WERI-Rb-1 (cell line): ENCODE data around the gene CLK1.

Experiments used
- DNase-seq: peaks from one replicate; pipeline ENCODE4 v3.0.0-alpha.2; 2020
- H3K27ac ChIP-seq: fragments of 250-450 bp; sonication (Bioruptor Pico); 2 replicates; pipeline ENCODE4 v1.5.1; 2020; ENCODE audit warnings: mild to moderate bottlenecking, moderate library complexity
- H3K27me3 ChIP-seq: fragments of 250-450 bp; sonication (Bioruptor Pico); 2 replicates; pipeline ENCODE4 v1.5.1; 2021; ENCODE audit warnings: mild to moderate bottlenecking, low read depth, moderate library complexity; ENCODE audit not compliant: insufficient read depth, severe bottlenecking
- H3K36me3 ChIP-seq: fragments of 250-450 bp; sonication (Bioruptor Pico); 2 replicates; pipeline ENCODE4 v1.5.1; 2020; ENCODE audit warnings: mild to moderate bottlenecking, moderate library complexity
- H3K4me3 ChIP-seq: 2 replicates; pipeline ENCODE4 v1.5.1; 2011; ENCODE audit warnings: low read depth, mild to moderate bottlenecking, control low read depth, low read length
- H3K9me3 ChIP-seq: fragments of 250-450 bp; sonication (Bioruptor Pico); 2 replicates; pipeline ENCODE4 v1.5.1; 2021; ENCODE audit warnings: mild to moderate bottlenecking, moderate library complexity; ENCODE audit not compliant: severe bottlenecking
- TF ChIP-seq, protein P1 (sequence below): IDR thresholded peaks from 2 replicates; pipeline ENCODE4 v1.5.1; 2011; ENCODE audit warnings: low read depth, mild to moderate bottlenecking, control low read depth, inconsistent platforms, low read length

The CLK1 gene

GRCh38 chr2:200856806-200857205 lies 7.7 kb downstream of the CLK1 start:
- no peaks in the 10 kb centered on the region for H3K9me3 ChIP-seq
- H3K27ac ChIP-seq: no peak overlapping the region
- TF ChIP-seq, protein P1, sequence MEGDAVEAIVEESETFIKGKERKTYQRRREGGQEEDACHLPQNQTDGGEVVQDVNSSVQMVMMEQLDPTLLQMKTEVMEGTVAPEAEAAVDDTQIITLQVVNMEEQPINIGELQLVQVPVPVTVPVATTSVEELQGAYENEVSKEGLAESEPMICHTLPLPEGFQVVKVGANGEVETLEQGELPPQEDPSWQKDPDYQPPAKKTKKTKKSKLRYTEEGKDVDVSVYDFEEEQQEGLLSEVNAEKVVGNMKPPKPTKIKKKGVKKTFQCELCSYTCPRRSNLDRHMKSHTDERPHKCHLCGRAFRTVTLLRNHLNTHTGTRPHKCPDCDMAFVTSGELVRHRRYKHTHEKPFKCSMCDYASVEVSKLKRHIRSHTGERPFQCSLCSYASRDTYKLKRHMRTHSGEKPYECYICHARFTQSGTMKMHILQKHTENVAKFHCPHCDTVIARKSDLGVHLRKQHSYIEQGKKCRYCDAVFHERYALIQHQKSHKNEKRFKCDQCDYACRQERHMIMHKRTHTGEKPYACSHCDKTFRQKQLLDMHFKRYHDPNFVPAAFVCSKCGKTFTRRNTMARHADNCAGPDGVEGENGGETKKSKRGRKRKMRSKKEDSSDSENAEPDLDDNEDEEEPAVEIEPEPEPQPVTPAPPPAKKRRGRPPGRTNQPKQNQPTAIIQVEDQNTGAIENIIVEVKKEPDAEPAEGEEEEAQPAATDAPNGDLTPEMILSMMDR: no peak
- DNase-seq: no peak
- H3K4me3 ChIP-seq: no peak overlapping the region
- no peaks in the 10 kb centered on the region for H3K27me3 ChIP-seq
- peaks cover 99% of the 10 kb centered on the region for H3K36me3 ChIP-seq

- Histone ChIP-seq H3K4me3 (no peak overlapping the region), H3K27ac (no peak overlapping the region), H3K36me3 (peaks cover 68% of the 10 kb centered on the region), H3K27me3 (no peaks in the 10 kb centered on the region), H3K9me3 (no peaks in the 10 kb centered on the region)
- DNase-seq: no peak
- TF ChIP-seq, protein P1: no peak
Observed at GRCh38 chr2:200852605-200853004, 11.9 kb downstream of the CLK1 start.

DNA sequence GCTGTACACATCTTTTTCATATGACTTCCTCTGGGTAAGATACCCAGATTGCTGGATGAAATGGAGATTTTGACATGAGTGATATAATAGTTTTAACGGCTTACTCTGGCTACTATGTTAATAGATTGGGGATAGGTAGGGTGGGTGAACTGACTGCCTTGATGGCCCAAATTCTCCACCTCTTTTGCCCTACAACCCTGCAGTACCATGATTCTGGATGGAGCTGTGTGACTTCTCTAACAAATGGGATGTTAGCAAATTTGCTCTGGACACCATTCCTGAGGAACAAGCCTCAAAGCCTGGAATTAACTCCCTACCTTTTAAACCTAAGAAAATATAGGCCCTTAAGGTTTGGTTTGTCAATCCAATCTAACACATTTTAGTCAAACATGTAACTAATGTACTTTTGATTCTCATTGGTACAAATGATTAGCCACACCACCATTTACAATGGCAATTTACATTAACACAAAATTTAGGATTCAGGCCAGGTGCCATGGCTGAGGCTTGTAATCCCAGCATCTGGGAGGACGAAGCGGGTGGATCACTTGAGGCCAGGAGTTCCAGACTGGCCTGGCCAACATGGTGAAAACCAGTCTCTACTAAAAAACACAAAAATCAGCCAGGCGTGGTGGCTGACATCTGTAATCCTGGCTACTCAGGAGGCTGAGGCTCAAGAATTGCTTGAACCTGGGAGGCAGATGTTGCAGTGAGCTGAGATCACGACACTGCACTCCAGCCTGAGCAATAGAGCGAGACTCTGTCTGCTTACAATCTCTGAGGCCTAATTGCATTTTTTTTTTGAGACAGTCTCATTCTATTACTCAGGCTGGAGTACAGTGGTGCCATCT lies 12.8 kb downstream of the CLK1 start:
- peaks cover 59% of the 10 kb centered on the region for H3K36me3 ChIP-seq
- no peak overlapping the region for H3K27ac ChIP-seq
- no peaks in the 10 kb centered on the region for H3K27me3 ChIP-seq
- no peaks in the 10 kb centered on the region for H3K9me3 ChIP-seq
- H3K4me3 ChIP-seq: no peak overlapping the region
- no peak for DNase-seq
- TF ChIP-seq, protein P1: no peak

GRCh38 chr2:200850512-200851256 lies 13.8 kb downstream of the CLK1 start:
- H3K36me3 ChIP-seq: peaks cover 49% of the 10 kb centered on the region

DNA sequence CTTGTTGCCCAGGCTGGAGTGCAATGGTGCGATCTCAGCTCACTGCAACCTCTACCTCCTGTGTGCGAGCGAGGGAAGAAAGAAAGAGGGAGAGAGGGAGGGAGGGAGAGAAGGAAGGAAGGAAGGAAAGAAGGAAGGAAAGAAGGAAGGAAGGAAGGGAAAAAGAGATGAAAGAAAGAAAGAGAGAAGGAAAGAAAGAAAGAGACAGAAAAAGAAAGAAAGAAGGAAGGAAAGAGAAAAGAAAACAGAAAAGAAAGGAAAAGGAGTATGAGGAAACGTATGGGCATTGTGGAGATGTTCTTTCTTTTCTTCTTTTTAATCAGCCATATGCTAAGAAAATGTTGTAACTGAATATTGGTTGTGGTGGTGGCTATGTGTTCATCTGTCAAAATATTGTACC lies 16.5 kb downstream of the CLK1 start:
- Histone ChIP-seq H3K4me3 (no peak overlapping the region), H3K9me3 (no peaks in the 10 kb centered on the region), H3K27me3 (no peaks in the 10 kb centered on the region), H3K36me3 (peaks cover 22% of the 10 kb centered on the region), H3K27ac (no peak overlapping the region)
- DNase-seq: no peak
- TF ChIP-seq, protein P1: no peak

More at GRCh38 chr2:200850512-200851256, 13.8 kb downstream of the CLK1 start:
- no peaks in the 10 kb centered on the region for H3K27me3 ChIP-seq
- H3K9me3 ChIP-seq: no peaks in the 10 kb centered on the region
- no peak overlapping the region for H3K4me3 ChIP-seq
- TF ChIP-seq, protein P1: no peak
- H3K27ac ChIP-seq: no peak overlapping the region
- no peak for DNase-seq
